DMS79 (cell line): ENCODE results near the gene RNF215.
"Not testable (repeated sequence)": the region's sequence is repeated elsewhere in the genome, so short reads cannot be mapped to it uniquely, and the experiment has no call there.

Experiments
- DNase-seq: peaks from one replicate; lab custom pipeline; 2025; lab: John Stamatoyannopoulos, UW

The RNF215 gene

GRCh38 chr22:30420347-30421125, 33.3 kb upstream of the RNF215 start:
- DNase-seq: no peak

- no peak for DNase-seq
Measured at GRCh38 chr22:30416837-30417236, 29.6 kb upstream of the RNF215 start.

GRCh38 chr22:30416403-30416802, 29.2 kb upstream of the RNF215 start:
- DNase-seq: no peak

GRCh38 chr22:30414525-30415047, 27.4 kb upstream of the RNF215 start:
- no peak for DNase-seq

- no peak for DNase-seq
Measured at GRCh38 chr22:30413745-30414524, 26.7 kb upstream of the RNF215 start.

GRCh38 chr22:30413001-30413400, 25.8 kb upstream of the RNF215 start:
- no peak for DNase-seq

- no peak for DNase-seq
Measured at GRCh38 chr22:30411780-30412179, 24.6 kb upstream of the RNF215 start.

GRCh38 chr22:30408388-30409102, 21.3 kb upstream of the RNF215 start:
- DNase-seq: no peak

- DNase-seq: no peak
Measured at GRCh38 chr22:30406400-30406799, 19.2 kb upstream of the RNF215 start.

GRCh38 chr22:30405731-30406130, 18.5 kb upstream of the RNF215 start:
- no peak for DNase-seq

- no peak for DNase-seq
Measured at GRCh38 chr22:30404307-30404706, 17.1 kb upstream of the RNF215 start.

GRCh38 chr22:30402766-30403104, 15.5 kb upstream of the RNF215 start:
- not testable (repeated sequence) for DNase-seq

GRCh38 chr22:30402028-30402765, 15.0 kb upstream of the RNF215 start:
- no peak for DNase-seq

- DNase-seq: not testable (repeated sequence)
Measured at GRCh38 chr22:30401024-30401423, 13.8 kb upstream of the RNF215 start.

GRCh38 chr22:30400159-30400558, 12.9 kb upstream of the RNF215 start:
- no peak for DNase-seq

- no peak for DNase-seq
Measured at GRCh38 chr22:30399718-30400117, 12.5 kb upstream of the RNF215 start.

- no peak for DNase-seq
Measured at GRCh38 chr22:30398685-30399680, 11.8 kb upstream of the RNF215 start.

- DNase-seq: no peak
Measured at GRCh38 chr22:30397656-30398635, 10.7 kb upstream of the RNF215 start.
